Right forelimb (tissue), 1 donor: ENCODE results near the gene CALR3.
A peak's percentile ranks its signal among the peaks of the same experiment; 100 is the strongest.
"Not testable (repeated sequence)": the region's sequence is repeated elsewhere in the genome, so short reads cannot be mapped to it uniquely, and the experiment has no call there.

ENCODE experiments used
- DNase-seq: peaks from one replicate; pipeline ENCODE4 v3.0.0-alpha.2; 2018

Gene CALR3

GRCh38 chr19:16482745-16483144 is 13.2 kb downstream of the CALR3 start:
- no peak for DNase-seq

- DNase-seq, result no peak
These were observed 18.7 kb downstream of the CALR3 start for GRCh38 chr19:16477311-16477710.

- no peak for DNase-seq
These were observed 19.6 kb downstream of the CALR3 start for GRCh38 chr19:16476401-16476800.

GRCh38 chr19:16473875-16474392 is 22.0 kb downstream of the CALR3 start:
- DNase-seq, result no peak

- DNase-seq, result no peak
These were observed 23.0 kb downstream of the CALR3 start for GRCh38 chr19:16472992-16473391.

GRCh38 chr19:16472559-16472899 is 23.4 kb downstream of the CALR3 start:
- not testable (repeated sequence) for DNase-seq

GRCh38 chr19:16470911-16471811 is 24.8 kb downstream of the CALR3 start:
- no peak for DNase-seq

GRCh38 chr19:16470541-16470910 is 25.4 kb downstream of the CALR3 start:
- no peak for DNase-seq

GRCh38 chr19:16467581-16467980 is 28.4 kb downstream of the CALR3 start:
- no peak for DNase-seq

- DNase-seq, result not testable (repeated sequence)
These were observed 29.1 kb downstream of the CALR3 start for GRCh38 chr19:16466802-16467427.

- no peak for DNase-seq
These were observed 30.7 kb downstream of the CALR3 start for GRCh38 chr19:16465239-16465638.

GRCh38 chr19:16463991-16464575 is 31.9 kb downstream of the CALR3 start:
- no peak for DNase-seq

GRCh38 chr19:16463341-16463990 is 32.5 kb downstream of the CALR3 start:
- DNase-seq, result no peak

- DNase-seq, result no peak
These were observed 33.2 kb downstream of the CALR3 start for GRCh38 chr19:16462757-16463250.

GRCh38 chr19:16461630-16462051 is 34.3 kb downstream of the CALR3 start:
- no peak for DNase-seq

GRCh38 chr19:16460454-16460853 is 35.5 kb downstream of the CALR3 start:
- DNase-seq, result no peak

GRCh38 chr19:16459680-16460079 is 36.3 kb downstream of the CALR3 start:
- no peak for DNase-seq

- DNase-seq, result no peak
These were observed 37.3 kb downstream of the CALR3 start for GRCh38 chr19:16458391-16459341.

GRCh38 chr19:16457954-16458331 is 38.0 kb downstream of the CALR3 start:
- DNase-seq, result no peak

GRCh38 chr19:16457195-16457953 is 38.6 kb downstream of the CALR3 start:
- DNase-seq, result peak; percentile 67

- no peak for DNase-seq
These were observed 39.2 kb downstream of the CALR3 start for GRCh38 chr19:16456652-16457194.
